SU-DHL-6 (cell line): ENCODE measurements around the gene CUL7.

Experiments
- H2AFZ ChIP-seq: fragments of 200-600 bp; sonication (generic); 2 replicates; pipeline ENCODE4 v1.6.1; 2014; ENCODE audit warnings: low read depth, mild to moderate bottlenecking, moderate library complexity, mixed read lengths, antibody characterized with exemption, low read length; ENCODE audit not compliant: severe bottlenecking
- H3F3A ChIP-seq: fragments of 200-600 bp; shearing (Covaris generic); 2 replicates; pipeline ENCODE4 v1.6.0; 2016; ENCODE audit warnings: antibody characterized with exemption, mild to moderate bottlenecking; ENCODE audit not compliant: insufficient read depth
- H3K27ac ChIP-seq: fragments of 200-600 bp; sonication (generic); 2 replicates; pipeline ENCODE4 v1.5.1; 2016; ENCODE audit warnings: low read depth, mild to moderate bottlenecking, low read length, moderate library complexity, mixed read lengths
- H3K27me3 ChIP-seq: fragments of 200-600 bp; sonication (generic), shearing (Covaris generic); 2 replicates; pipeline ENCODE4 v1.6.0; 2014; ENCODE audit warnings: mild to moderate bottlenecking, low read length
- H3K36me3 ChIP-seq: fragments of 200-600 bp; sonication (generic); 2 replicates; pipeline ENCODE4 v1.6.1; 2014; ENCODE audit warnings: mild to moderate bottlenecking, low read length, mixed read lengths
- H3K4me2 ChIP-seq: fragments of 300-600, 200-600 bp; shearing (Covaris generic), sonication (generic); 2 replicates; pipeline ENCODE4 v1.6.0; 2014; ENCODE audit warnings: low read length, low read depth, mild to moderate bottlenecking; ENCODE audit not compliant: poor library complexity, severe bottlenecking
- H3K4me3 ChIP-seq: fragments of 200-600 bp; sonication (generic); 2 replicates; pipeline ENCODE4 v1.5.1; 2014; ENCODE audit warnings: antibody characterized with exemption, low read length, mild to moderate bottlenecking, mixed read lengths; ENCODE audit not compliant: insufficient read depth, poor library complexity, severe bottlenecking
- H3K79me2 ChIP-seq: fragments of 200-600 bp; sonication (generic); 2 replicates; pipeline ENCODE4 v1.6.1; 2014; ENCODE audit warnings: mild to moderate bottlenecking, low read length, moderate library complexity; ENCODE audit not compliant: insufficient read depth
- H3K9ac ChIP-seq: fragments of 200-600 bp; sonication (generic); 2 replicates; pipeline ENCODE4 v1.7.0; 2014; ENCODE audit warnings: mild to moderate bottlenecking, low read length
- H3K9me2 ChIP-seq: fragments of 200-600 bp; sonication (generic); replicated peaks from 2 replicates; pipeline ENCODE4 v1.6.1; 2014; ENCODE audit warnings: low read length; ENCODE audit not compliant: insufficient read depth
- H3K9me3 ChIP-seq: fragments of 200-600 bp; sonication (generic); 2 replicates; pipeline ENCODE4 v1.6.1; 2014; ENCODE audit warnings: low read length, mixed read lengths; ENCODE audit not compliant: insufficient read depth
- H4K20me1 ChIP-seq: fragments of 200-600 bp; sonication (generic); 2 replicates; pipeline ENCODE4 v1.6.1; 2014; ENCODE audit warnings: low read depth, mild to moderate bottlenecking, antibody characterized with exemption, low read length, moderate library complexity, mixed read lengths
- EZH2phosphoT487 ChIP-seq: fragments of 200-600 bp; sonication (generic), shearing (Covaris generic); conservative IDR thresholded peaks from 2 replicates; pipeline ENCODE4 v1.6.1; 2018; ENCODE audit warnings: mild to moderate bottlenecking, antibody characterized with exemption, low read length, moderate library complexity, mixed read lengths
- TF ChIP-seq, protein P1 (sequence below): fragments of 200-600 bp; sonication (generic); IDR thresholded peaks from one replicate; pipeline ENCODE4 v1.5.1; 2017; ENCODE audit warnings: antibody characterized with exemption, mild to moderate bottlenecking, low read length, moderate library complexity; ENCODE audit not compliant: insufficient read depth, poor library complexity, severe bottlenecking

CUL7 gene

DNA sequence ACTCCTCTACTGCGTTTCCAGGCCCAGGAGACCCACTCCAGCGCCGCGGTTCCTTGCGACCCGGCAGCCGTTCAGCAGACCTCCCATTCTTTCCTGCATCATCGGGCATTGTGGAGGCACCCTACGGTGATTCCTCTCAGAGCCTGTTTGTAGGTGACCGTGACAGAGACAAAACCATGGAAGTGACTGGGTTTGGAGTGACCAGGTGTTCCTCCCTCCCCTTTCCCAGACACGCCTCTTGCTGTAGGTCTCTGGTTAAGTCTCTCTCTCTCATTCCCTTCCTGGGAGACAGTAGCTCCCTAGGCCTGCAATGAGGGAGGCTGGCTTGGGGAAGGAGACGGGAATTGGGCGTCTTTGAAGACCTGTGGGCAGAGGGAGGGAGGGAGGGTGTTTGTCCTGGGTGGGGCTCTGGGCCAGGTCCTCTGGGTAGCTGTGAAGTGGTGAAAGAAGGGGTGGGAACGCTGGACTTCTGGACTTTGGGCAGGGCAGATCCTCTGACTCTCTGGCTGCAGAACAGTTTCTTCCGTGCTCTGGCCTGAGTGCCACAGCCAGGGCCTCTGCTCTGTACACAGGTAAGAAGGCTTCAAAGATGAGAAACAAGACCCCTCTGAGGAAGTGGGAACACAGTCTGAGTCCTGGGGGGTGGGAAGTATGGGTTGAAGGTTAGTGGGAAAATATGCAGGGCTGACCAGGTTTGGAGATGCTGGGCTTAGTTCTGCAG is 6.5 kb upstream of the CUL7 start:
- Histone ChIP-seq H2AFZ (peak overlapping the region; percentile 85), H3K27me3 (no peaks in the 10 kb centered on the region), H3K4me3 (peak overlapping the region; percentile 87), H3K27ac (no peak overlapping the region), H3F3A (no peaks in the 10 kb centered on the region), H3K36me3 (no peaks in the 10 kb centered on the region), H3K9me3 (no peaks in the 10 kb centered on the region), H3K79me2 (peaks cover 15% of the 10 kb centered on the region), H4K20me1 (no peaks in the 10 kb centered on the region), H3K9me2 (no peaks in the 10 kb centered on the region), H3K9ac (peak overlapping the region; percentile 86), H3K4me2 (peak overlapping the region; percentile 71)
- no peak for TF ChIP-seq EZH2phosphoT487
- TF ChIP-seq, protein P1, sequence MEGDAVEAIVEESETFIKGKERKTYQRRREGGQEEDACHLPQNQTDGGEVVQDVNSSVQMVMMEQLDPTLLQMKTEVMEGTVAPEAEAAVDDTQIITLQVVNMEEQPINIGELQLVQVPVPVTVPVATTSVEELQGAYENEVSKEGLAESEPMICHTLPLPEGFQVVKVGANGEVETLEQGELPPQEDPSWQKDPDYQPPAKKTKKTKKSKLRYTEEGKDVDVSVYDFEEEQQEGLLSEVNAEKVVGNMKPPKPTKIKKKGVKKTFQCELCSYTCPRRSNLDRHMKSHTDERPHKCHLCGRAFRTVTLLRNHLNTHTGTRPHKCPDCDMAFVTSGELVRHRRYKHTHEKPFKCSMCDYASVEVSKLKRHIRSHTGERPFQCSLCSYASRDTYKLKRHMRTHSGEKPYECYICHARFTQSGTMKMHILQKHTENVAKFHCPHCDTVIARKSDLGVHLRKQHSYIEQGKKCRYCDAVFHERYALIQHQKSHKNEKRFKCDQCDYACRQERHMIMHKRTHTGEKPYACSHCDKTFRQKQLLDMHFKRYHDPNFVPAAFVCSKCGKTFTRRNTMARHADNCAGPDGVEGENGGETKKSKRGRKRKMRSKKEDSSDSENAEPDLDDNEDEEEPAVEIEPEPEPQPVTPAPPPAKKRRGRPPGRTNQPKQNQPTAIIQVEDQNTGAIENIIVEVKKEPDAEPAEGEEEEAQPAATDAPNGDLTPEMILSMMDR, result no peak

DNA sequence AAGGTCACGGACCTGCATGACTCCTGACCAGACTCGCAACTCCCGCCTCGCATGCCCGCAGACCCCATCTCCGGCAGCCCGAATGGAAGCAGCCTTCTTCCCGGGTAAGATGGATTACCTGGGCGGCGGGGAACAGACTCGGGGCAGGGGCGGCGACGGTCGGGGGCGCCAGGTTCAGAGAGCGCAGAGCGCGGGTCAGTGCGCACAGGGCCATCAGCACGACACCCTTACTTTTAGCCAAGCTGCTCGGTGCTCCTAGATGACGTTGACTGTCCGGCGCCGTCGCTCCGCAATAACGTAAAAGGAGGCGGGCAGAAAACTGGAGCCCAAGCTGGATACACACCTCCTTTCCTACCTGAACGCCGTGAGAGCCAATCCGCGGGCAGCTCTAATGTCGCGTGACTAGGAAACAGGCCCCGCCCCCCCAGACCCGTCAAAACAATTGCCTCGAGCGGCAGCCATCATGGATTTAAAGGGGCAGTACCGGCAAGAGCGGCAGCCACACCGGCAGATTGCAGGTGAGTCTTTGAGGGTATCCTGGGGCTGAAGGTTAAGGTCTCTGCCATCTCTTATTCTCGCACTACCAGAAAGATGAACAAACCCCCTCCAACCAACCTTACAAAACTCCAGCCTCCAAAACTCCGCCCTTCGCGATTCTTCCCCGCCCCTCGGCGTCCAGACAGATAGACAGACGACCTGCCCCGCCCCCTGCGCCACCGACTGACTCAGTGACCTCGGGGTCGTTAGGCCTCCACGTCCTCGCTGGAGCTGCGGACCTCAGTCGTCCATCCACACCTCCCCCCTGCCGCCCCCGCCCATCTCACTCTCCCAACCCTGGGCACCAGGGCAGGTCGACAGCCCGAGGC is 5.8 kb upstream of the CUL7 start, which contains the start of the genes KLC4 and MRPL2:
Gene KLC4 (plus strand): TSS at position 464 of the 866 bp plus-strand sequence. CDS start 1,705 bp downstream, outside the sequence.
Gene MRPL2 (minus strand): TSS at position 267 of the 866 bp plus-strand sequence. CDS start 53 bp downstream, at position 214.
- TF ChIP-seq, protein P1, result no peak
- no peak for TF ChIP-seq EZH2phosphoT487
- Histone ChIP-seq H2AFZ (peak within 1 kb of the TSS; percentile 85), H3K9me2 (no peaks in the 10 kb centered on the region), H3K9ac (peak within 1 kb of the TSS; percentile 86), H3K36me3 (no peaks in the 10 kb centered on the region), H3K27ac (peak within 1 kb of the TSS; percentile 45; the same call in 1 of the 2 replicates), H3K4me3 (peak within 1 kb of the TSS; percentile 87), H3K4me2 (peak within 1 kb of the TSS; percentile 85), H3F3A (0 out of 2 replicates have a peak, but pooled peaks cover 1% of the 10 kb centered on the region), H3K79me2 (peaks cover 15% of the 10 kb centered on the region), H4K20me1 (no peaks in the 10 kb centered on the region), H3K9me3 (no peaks in the 10 kb centered on the region), H3K27me3 (no peaks in the 10 kb centered on the region)

DNA sequence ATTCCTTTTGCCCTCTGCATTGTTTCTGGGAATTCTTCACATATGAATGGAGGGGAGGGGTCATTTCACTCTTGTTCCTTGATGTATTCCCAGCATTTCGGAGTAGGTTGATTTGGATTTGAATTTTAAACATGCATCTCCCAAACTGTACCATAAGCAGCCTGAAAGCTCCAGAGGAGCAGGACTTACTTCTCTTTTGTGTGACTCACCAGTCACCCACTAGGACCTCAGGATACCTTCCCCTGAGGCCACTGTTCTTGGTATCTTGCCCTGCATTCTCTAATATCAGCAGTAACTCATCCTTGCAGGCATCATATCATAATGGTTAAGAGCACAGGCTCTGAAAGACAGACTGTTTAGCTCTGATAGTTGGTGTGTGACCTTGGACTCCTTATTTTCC is 4.9 kb upstream of the CUL7 start:
- no peaks in the 10 kb centered on the region for H4K20me1 ChIP-seq
- no peaks in the 10 kb centered on the region for H3K27me3 ChIP-seq
- peak overlapping the region; percentile 86 for H3K9ac ChIP-seq
- H3K4me3 ChIP-seq, result peak overlapping the region; percentile 87
- no peaks in the 10 kb centered on the region for H3K9me2 ChIP-seq
- H3K27ac ChIP-seq, result no peak overlapping the region
- no peak for TF ChIP-seq EZH2phosphoT487
- TF ChIP-seq, protein P1, result no peak
- peaks cover 15% of the 10 kb centered on the region for H3K79me2 ChIP-seq
- H3F3A ChIP-seq, result 0 out of 2 replicates have a peak, but pooled peaks cover 4% of the 10 kb centered on the region
- no peaks in the 10 kb centered on the region for H3K36me3 ChIP-seq
- H2AFZ ChIP-seq, result no peak overlapping the region
- H3K4me2 ChIP-seq, result peak overlapping the region; percentile 85
- no peaks in the 10 kb centered on the region for H3K9me3 ChIP-seq
